ENCODE data around the gene DLL1. TPM values are rescaled to one million over a fixed set of nuclear protein-coding genes. Genes with fewer than 3 reads are reported as not detected.
"Not testable (repeated sequence)": the region's sequence is repeated elsewhere in the genome, so short reads cannot be mapped to it uniquely, and the experiment has no call there.

Gene DLL1
- total RNA-seq, 1 donor from 2014 or later, result not detected

DNA sequence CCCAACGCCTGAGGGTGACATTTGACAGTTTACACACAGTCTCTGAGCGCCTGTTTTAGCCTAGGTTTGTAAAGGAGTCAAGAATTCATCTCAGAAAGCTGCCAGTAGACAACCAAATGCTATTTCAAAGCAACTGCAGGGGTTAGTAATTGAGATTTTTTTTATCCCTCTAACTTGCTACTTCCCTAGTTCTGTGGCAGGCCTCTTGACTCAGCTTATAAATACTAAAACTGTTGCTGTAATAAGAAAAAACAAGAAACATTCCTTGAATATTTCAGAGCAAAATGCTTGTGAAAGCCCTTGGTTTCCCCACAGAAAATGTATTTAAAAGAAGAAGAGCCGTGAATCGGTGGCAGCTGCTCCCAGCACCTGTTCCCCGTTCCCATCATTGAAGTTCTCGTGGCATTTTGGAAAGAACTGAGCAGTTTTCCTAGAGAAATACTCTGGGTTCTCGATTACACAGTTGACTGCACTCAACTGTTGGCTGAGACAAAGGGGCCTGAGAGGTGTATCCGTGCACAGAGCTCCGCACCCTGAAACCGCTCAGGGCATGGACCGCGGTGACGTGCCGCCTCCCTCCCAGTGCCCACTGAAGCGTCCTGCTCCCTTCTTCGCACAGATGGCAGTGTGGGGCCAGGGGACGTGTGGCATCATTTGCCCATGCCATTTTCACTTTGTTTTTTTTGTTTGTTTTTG is 20.9 kb downstream of the DLL1 start:
- intact Hi-C loops (cut with micrococcal nuclease), result loop anchor here (5.0 to 10.0 kb wide), 2 partner anchors 37 to 185 kb away; partner anchors contain the start of gene FAM120B

DNA sequence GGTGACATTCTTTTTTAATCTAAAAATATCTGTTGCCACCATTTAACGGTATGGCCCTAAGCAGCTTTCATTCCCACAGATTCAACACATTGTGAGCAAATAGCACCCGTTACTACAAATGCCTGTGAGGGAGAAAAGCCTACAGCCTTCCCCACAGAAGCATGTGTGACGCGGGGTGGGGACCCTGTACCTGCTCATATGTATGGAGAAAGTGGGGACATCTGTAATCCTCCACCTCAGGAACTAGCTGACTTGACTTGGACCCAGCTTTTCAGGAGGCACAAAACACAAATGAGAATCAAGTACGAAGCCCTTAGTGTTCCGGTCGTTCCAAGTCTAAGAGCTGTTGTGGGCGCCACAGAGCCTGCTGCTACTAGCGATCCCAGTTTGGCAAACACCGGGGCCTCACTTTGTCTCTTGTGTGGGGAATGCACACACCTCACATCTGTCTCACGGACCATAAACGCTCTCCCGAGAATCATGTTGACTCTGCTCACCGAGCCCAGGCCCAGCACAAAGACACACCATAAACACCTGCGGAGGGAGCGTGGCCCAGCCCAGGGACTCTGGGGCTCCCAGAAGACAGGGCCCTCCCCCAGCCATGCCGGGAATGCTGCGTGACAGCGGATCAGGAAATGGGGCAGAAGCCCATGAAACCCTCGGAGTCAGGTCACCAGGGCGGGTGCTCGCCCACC is 21.6 kb downstream of the DLL1 start:
- intact Hi-C loops (cut with micrococcal nuclease), result no loop called here

DNA sequence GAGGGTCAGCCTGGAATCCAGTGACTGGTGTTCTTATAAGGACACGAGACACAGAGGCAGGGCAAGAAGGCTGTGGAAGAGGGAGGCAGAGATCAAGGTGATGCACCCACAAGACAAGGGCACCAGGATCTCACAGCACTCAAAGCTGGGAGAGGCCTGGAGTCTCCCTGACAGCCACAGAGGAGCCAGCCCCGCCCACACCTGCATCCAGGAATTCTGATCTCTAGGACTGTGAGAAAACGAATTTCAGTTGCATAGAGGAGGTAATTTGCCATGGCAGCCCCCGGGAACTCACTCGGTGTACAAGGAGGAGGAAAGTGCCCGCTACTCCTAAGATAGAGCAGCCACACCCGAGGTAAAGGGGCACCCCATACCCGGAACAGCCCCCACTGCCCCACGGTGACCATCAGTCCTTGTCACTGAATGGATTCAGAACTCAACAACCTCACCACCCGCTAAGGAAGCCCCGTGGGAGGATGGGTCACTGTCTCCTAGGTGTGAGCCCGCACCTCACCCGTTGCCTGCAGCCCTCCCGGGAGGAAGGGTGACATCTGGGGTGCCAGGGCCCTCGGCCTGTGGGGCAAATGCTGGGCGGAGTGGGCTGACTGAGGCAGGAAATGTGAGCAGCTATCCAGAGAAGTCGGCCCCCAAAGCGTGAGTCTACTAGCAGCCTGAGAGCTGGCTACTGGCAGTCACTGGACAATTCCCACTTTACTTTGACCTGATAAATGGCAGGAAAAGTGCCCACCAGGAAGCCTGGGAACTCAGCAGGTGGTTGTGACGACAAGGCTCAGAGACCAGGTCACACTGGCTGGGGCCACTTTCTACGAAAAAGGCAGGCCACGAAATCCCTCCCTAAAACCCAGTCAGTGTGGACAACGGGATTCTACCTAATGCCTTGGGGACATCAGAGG is 22.4 kb downstream of the DLL1 start:
- intact Hi-C loops (cut with micrococcal nuclease), result no loop called here

DNA sequence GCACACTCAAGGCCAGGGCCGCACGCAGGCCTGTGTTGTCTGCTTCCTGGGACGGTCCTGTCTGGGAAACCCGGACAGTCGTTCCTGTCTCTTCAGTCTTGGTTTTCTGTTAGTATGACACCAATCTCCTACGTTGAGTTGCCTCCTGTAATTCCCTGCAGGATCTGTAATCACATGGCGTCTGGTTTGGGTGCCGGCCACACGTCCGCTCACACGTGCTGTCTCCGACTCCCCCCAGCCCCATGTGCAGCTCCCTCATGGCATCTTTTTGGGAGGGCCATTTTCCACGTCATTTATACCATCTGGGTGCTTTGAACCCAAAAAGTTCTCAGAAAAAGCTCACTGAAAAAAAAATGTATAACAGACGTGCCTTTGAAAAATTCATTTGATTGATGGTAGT is 23.2 kb downstream of the DLL1 start:
- intact Hi-C loops (cut with micrococcal nuclease), result no loop called here

- intact Hi-C loops (cut with micrococcal nuclease), result no loop called here
These were observed 24.6 kb downstream of the DLL1 start for GRCh38 chr6:170266061-170266825.

DNA sequence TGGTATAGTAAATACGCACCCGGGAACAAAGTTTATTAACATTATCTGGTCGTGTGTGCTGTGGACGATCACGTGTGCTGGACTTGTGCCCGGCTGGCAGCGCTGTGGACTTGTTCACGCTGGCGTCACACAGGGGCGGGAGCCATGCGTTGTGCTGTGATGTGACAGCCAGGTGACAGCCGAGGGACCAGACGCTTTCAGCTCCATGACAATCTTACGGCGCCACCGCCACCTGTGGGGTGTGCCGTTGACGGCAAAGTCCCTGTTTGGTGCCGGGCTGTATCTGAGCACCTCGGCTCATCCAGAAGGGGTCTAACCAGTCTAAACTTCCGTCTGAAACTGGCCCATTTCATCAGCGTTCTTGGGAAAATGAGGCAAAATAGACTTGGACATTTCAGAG is 25.2 kb downstream of the DLL1 start:
- intact Hi-C loops (cut with micrococcal nuclease), result no loop called here

DNA sequence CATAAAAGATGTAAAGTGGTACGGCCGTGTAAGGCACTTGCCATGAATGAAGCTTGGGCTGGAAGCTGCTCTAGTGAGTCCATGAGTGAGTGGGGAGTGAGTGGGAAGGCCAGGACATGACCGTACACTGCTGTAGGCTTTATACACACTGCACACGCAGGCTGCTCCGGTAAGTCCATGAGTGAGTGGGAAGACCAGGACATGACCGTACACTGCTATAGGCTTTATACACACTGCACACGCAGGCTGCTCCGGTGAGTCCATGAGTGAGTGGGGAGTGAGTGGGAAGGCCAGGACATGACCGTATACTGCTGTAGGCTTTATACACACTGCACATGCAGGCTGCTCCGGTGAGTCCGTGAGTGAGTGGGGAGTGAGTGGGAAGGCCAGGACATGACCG is 26.2 kb downstream of the DLL1 start:
- intact Hi-C loops (cut with micrococcal nuclease), result not testable (repeated sequence)

DNA sequence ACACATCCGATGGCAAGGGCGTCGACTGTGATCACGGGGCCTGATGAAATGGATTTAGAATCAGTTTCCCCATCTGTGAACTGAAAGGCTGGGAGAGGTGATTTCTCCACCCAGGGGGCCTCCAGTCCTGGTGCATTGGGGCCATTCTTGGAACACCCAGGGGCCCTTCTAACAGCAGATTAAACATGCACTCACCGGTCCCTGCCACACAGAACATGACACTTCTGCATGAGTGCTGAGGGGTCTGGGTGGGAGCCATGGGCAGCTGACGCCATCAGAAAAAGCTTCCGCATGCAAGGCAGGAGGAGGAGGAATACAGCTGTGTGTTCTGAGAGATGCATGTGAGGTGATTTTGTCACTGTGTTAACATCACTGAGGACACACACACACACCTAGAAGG is 26.8 kb downstream of the DLL1 start:
- intact Hi-C loops (cut with micrococcal nuclease), result no loop called here

DNA sequence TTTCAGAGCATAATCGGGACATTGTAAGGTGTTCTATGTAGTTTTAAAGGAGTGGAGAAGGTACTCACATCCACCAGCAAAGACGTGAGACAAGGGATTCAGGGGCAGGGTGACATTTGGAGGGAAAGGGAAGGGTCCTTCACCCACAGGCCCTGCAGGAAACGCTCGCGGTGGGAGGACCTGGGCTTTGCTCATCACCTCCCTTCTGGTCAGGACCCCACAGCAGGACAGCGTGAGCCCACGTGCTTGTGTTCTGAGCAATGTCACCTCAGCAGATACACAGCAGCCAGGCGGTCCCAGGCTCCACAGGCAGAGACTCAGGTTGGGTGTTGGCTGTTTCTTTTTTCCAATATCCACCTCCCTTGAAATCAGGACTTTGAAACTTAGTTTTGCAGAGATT is 27.5 kb downstream of the DLL1 start:
- intact Hi-C loops (cut with micrococcal nuclease), result no loop called here

DNA sequence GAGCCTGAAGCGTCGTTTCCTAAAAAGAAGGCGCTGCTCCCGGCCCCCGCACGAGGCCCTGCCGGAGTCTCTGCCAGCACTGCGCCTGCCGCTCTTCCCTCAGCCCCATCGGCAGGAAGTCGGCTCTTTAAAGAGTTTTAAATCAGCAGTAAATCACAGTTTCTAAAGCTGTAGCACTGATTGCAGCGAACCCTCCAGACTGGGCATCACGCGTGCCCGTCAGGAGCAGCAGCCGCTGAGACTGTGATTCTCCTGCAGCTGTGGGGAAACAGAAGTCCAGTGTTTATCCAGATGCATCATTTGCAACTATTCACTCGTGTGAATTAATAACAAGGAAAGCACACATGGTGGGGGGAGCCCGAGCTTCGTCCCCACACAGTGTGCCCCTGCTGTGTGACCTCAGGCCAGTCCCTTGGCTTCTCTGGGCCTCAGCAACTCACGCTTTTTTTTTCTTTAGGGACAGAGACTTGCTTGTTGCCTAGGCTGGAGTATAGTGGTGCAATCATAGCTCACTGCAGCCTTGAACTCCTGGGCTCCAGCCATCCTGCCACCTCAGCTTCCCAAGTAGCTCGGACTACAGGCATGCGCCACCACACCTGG is 28.3 kb downstream of the DLL1 start:
- intact Hi-C loops (cut with micrococcal nuclease), result no loop called here

DNA sequence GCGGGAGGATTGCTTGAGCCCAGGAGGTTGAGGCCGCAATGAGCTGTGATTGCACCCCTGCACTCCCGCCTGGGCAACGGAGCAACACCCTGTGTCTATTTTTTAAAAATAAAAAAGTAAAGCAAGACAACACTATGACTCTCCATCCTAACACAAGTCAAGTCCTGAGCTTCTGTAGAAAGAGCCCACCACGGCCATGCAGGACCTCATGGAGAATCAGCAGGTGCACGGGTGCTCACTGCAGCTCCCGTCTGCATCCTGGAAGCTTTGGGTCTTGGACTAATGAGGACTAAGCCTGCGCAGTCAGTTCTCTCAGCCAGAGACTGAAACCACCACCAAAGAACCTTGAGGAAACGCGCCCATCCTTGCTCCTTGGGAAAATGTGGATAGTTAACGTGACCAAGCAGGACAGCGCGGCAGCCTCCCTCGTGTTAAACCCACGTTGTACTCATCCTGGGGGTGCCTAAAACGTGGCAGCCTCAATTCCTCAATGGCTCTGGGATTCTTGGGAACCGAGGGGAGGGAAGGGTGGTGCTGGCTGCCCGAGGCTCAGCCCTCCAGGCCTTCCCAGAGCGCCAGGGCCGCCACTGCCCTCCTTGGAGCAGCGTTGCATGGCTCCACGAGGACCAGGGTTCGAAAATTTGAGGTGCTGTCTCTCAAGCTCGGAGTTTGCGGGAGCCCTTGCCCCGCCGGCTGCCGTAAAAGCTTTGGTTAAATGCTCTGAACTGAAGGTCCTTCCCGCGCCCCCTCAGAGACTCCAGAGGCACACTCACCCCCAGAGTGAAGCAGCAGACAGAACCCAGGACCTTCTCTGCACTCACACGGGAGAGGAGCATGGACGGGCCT is 29.0 kb downstream of the DLL1 start:
- intact Hi-C loops (cut with micrococcal nuclease), result no loop called here

- intact Hi-C loops (cut with micrococcal nuclease), result no loop called here
These were observed 30.2 kb downstream of the DLL1 start for GRCh38 chr6:170260686-170261085.

DNA sequence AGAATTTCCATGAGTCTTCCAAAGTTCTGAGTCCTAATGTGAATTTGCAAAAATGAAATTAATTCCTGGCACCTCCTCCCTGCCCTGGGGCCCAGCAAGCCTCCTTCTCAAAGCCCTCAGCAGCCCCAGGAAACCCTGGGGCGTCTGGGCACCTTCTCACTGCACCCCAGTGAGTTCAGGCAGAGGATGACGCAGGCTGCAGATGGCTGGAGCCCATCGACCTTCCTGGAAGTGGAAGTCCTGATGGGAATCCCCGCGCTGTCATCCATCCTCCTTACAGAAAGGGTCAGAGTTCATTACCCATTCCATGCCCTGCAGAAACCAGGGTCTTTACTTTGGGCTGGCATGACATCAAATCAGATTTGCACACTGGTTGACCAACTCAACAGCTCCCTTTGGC is 31.6 kb downstream of the DLL1 start:
- intact Hi-C loops (cut with micrococcal nuclease), result no loop called here

DNA sequence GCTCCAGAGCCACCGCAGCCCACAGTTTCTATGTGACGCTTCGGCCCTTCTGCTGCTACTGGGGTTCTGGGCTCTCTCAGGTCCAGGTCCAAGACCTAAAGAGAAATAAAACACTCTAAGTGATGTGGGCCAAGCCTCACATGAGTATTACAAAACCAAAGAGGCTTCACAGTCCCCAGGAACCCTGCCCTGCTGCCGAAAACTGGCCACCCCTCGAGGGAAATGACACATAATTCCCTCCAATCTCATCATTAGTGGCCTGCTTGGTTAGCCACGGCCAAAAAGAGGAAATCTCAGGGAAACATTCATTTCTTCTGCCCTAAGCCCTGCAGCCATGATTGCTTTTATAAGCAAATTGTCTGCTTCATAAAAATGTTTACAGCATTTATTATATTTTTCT is 32.5 kb downstream of the DLL1 start:
- intact Hi-C loops (cut with micrococcal nuclease), result no loop called here

DNA sequence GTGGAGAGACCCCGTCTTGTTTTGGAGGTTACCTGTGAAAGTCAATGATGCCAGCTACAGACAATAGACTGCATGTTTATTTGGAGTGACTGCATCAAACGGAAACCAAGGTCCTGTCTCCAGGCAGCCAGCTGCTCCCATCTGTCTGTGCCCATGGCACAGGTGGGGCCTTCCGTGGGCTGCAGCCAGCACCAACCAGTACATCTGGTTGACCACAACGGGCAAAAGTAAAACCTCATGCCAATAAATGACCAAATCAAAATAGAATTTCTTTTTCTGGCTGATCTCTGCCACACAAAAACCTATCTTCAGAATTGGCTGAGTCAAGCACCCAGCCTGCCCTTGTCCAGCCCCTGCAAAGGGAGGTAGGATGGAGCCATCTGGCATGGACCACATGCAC is 33.5 kb downstream of the DLL1 start:
- intact Hi-C loops (cut with micrococcal nuclease), result no loop called here

DNA sequence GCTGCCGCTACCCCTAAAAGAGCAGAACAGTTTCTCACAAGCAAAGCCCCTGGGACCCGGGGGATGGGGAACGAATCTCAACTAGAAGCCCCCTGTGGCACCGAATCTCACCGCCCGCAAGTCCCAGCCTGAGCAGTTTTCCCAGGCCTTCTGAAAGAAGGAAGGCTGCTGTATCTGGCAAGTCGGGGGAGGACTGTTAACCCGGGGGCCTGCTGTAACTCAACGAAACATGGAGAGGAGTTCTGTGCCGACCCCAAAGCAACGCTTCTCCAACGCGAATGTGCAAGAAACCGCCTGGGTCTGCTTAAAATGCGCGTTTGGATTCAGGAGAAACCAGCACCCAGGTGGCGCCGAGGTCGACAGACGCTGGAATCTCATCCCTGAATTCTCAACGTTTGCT is 34.2 kb downstream of the DLL1 start:
- intact Hi-C loops (cut with micrococcal nuclease), result no loop called here

DNA sequence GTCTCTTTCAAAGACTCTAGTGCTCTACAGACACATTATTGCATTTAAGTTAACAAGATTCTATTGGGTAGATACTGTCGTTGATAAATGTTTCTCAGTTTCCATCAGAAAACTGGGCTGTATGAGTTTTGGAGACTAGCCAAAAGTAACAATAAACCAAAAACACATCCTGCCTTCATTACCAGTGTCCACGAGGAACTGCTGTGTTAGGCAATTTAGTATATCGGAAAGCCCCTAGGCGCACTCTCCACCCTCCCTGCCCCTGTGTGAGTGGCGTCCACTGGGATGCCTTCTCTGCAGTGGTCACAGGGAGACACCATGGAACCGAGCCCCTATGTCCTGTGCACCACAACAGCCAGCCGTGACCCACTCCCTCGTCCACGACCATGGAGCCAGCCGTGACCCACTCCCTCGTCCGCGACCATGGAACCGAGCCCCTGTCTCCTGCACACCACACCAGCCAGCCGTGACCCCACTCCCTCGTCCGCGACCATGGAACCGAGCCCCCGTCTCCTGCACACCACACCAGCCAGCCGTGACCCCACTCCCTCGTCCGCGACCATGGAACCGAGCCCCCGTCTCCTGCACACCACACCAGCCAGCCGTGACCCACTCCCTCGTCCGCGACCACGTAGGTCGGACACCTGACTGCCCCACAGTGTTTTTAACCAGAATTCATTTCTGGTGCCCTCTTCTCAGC is 35.3 kb downstream of the DLL1 start:
- intact Hi-C loops (cut with micrococcal nuclease), result no loop called here

DNA sequence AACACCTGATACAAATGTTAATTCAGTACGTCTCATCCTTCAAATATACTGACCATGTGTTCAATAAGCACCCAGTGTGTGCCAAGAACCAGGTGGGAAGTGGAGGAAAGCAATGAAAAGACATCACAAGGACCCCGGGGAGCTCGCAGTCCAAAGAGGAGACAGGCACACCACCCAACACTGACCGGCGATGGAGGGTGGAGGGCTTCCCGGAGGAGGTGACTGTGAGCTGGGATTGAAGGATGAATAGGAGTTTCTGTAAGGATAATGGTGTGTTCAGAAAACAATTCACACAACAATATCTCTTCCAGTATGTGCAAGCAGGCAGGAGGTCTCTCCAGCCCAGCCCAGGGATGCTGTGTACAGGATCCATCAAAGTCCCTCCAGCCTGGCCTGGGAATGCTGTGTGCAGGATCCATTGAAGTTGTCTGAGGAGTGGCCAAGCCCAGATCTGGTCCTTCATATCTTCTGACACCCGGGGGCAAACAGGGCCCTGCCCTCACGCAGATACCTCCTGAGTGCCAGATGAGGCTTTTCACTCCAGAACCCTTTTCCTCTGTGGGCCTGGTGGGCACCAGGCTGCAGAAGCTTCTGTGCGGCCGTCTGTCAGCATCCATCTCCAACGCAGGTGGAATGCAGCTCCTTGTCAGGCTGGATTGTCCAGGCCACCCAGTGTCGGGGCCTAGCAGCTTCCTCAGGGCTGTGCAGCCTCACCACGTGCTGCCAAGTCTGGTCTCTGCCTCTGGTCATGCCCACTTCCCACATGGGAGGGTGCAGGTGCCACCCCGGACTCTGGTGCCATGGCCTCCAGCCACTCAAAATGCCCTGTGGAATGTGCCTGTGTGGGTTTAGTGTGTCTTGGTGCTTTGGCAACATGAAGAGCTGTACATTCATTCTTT is 36.3 kb downstream of the DLL1 start:
- intact Hi-C loops (cut with micrococcal nuclease), result no loop called here

All from T-helper 2 cell treated with Interferon-gamma antibody and Interleukin-4, amounts not matched to agents 100 ng/mL and 5 ng/mL, for 36 hours (primary cell).